ENCODE measurements around the gene FGD6. TPM values are rescaled to one million over a fixed set of nuclear protein-coding genes. Genes with fewer than 3 reads are reported as not detected.

The FGD6 gene
- polyA plus RNA-seq, 1 donor (not counting 4 experiments of a cell fraction or from before 2014, with no cell fraction given): 54.2 TPM

DNA sequence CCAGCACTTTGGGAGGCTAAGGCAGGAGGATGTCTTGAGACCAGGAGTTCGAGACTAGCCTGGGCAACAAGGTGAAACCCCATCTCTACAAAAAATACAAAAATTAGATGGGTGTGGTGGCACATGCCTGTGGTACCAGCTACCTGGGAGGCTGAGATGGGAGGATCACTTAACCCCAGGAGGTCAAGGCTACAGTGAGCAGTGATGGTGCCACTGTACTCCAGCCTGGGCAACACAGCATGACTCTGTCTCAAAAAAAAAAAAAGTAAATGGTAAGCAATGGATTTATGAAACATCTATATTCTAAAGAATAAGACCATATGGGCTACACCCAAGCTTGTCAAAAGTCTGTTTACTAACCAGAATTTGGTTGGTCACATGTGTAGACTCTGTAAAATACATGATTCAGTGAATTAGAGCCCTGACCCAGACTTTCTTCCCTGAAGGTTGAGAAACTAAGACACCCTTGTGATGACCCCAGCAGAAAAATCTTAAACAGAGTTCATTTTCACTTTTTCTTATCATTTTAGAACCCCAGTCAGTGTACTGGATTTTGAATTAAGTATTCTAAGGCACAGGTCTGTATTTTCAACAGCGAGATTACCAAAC is 12.1 kb downstream of the FGD6 start:
- no peaks in the 10 kb centered on the region for H3K27me3 ChIP-seq (ENCODE audit: control insufficient read depth, extremely low read depth, insufficient read depth, low read length)
- peak overlapping the region; percentile 95 for H3K9ac ChIP-seq (ENCODE audit: control insufficient read depth, extremely low read depth, insufficient read depth, low read length)
- H3K4me3 ChIP-seq (ENCODE audit: control insufficient read depth in 2 of 3, extremely low read depth in 1 of 3, insufficient read depth in 2 of 3, low read depth in 1 of 3, low read length in 3 of 3): peak overlapping the region in 1 of 3 experiments; percentile 1
- peaks cover 4 to 14% of the 10 kb centered on the region in 2 experiments for H3K36me3 ChIP-seq (ENCODE audit: control insufficient read depth in 2 of 2, extremely low read depth in 1 of 2, insufficient read depth in 2 of 2, low read length in 2 of 2)
- H3K27ac ChIP-seq (ENCODE audit: control insufficient read depth, insufficient read depth, low read length): peak overlapping the region; percentile 100
- H3K9me3 ChIP-seq (ENCODE audit: control insufficient read depth, low read depth, low read length): no peaks in the 10 kb centered on the region
- no peak overlapping the region for H2AFZ ChIP-seq (ENCODE audit: control insufficient read depth, low read length)
- peak overlapping the region; percentile 83 for H3K4me2 ChIP-seq (ENCODE audit: control insufficient read depth, extremely low read depth, insufficient read depth, low read depth, low read length)
- H3K4me1 ChIP-seq (ENCODE audit: control insufficient read depth, extremely low read depth, insufficient read depth, low read length): peaks cover 67% of the 10 kb centered on the region
- no peaks in the 10 kb centered on the region for H3K9me1 ChIP-seq (ENCODE audit: control insufficient read depth, extremely low read depth, insufficient read depth, low read length)
- DNase-seq (ENCODE audit: low read depth, low spot score) (no peak), FAIRE-seq (no peak)
- H3K79me2 ChIP-seq (ENCODE audit: control insufficient read depth, insufficient read depth, low read length): peaks cover 57% of the 10 kb centered on the region
- TF ChIP-seq EZH2 (IDR thresholded peaks at IDR 0.05; ENCODE audit: low read length): no peak
- TF ChIP-seq, protein P1, sequence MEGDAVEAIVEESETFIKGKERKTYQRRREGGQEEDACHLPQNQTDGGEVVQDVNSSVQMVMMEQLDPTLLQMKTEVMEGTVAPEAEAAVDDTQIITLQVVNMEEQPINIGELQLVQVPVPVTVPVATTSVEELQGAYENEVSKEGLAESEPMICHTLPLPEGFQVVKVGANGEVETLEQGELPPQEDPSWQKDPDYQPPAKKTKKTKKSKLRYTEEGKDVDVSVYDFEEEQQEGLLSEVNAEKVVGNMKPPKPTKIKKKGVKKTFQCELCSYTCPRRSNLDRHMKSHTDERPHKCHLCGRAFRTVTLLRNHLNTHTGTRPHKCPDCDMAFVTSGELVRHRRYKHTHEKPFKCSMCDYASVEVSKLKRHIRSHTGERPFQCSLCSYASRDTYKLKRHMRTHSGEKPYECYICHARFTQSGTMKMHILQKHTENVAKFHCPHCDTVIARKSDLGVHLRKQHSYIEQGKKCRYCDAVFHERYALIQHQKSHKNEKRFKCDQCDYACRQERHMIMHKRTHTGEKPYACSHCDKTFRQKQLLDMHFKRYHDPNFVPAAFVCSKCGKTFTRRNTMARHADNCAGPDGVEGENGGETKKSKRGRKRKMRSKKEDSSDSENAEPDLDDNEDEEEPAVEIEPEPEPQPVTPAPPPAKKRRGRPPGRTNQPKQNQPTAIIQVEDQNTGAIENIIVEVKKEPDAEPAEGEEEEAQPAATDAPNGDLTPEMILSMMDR (optimal IDR thresholded peaks at IDR 0.05 in 1 of 3, IDR thresholded peaks at IDR 0.05 in 1 of 3, conservative IDR thresholded peaks at IDR 0.05 in 1 of 3; ENCODE audit: extremely low read depth in 1 of 3, insufficient read depth in 2 of 3, low read length in 3 of 3): no peak
- no peaks in the 10 kb centered on the region for H4K20me1 ChIP-seq (ENCODE audit: control insufficient read depth, extremely low read depth, insufficient read depth, low read length)
- dilution Hi-C loops (cut with MboI; ENCODE audit: extremely low pct_ligation_motif_present, low sequenced_read_pairs): loop anchor here (5.0 kb wide), 1 partner anchor 43 kb away; no protein-coding TSS in a partner anchor

DNA sequence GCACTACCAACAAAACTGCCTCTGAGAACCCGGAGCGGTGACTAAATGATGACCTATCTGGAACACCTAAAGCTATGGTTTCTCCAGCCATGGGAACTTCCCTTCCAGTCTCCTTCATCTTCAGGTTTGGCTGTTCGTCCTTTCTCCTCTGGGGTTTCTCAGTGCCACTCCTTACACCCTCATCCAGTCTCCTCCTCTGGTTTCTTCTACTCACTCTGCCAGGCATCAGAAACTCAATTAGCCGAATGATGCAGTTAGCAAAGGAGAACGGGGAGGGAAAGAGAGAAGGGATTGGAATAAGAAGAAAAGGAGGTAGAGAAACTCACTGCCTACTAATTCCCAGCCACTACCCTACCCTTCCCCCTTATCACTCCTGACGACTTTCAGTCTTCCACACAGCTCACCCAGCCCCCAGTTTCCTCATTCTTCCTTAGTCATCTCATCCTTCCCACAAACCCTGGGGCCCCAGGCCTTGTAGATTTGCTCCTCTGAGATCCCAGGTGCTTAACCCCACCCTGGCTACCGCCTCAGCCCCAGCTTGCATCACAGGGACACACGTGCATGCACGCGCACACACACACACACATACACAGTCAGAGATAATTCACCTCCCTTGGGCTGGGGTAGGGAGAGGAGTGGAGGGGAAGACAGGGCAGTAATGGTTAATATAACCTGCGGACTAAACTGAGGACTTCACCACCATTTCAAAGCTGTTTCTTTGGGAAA is 13.0 kb downstream of the FGD6 start:
- no peaks in the 10 kb centered on the region for H3K9me1 ChIP-seq (ENCODE audit: control insufficient read depth, extremely low read depth, insufficient read depth, low read length)
- dilution Hi-C loops (cut with MboI; ENCODE audit: extremely low pct_ligation_motif_present, low sequenced_read_pairs): no loop called here
- peaks cover 57% of the 10 kb centered on the region for H3K79me2 ChIP-seq (ENCODE audit: control insufficient read depth, insufficient read depth, low read length)
- FAIRE-seq: peak; percentile 83
- no peak overlapping the region for H2AFZ ChIP-seq (ENCODE audit: control insufficient read depth, low read length)
- DNase-seq (ENCODE audit: low read depth, low spot score): peak; percentile 99
- no peaks in the 10 kb centered on the region for H4K20me1 ChIP-seq (ENCODE audit: control insufficient read depth, extremely low read depth, insufficient read depth, low read length)
- no peaks in the 10 kb centered on the region for H3K27me3 ChIP-seq (ENCODE audit: control insufficient read depth, extremely low read depth, insufficient read depth, low read length)
- H3K36me3 ChIP-seq (ENCODE audit: control insufficient read depth in 2 of 2, extremely low read depth in 1 of 2, insufficient read depth in 2 of 2, low read length in 2 of 2): peaks cover 4 to 12% of the 10 kb centered on the region in 2 experiments
- no peak for TF ChIP-seq EZH2 (IDR thresholded peaks at IDR 0.05; ENCODE audit: low read length)
- TF ChIP-seq, protein P1 (optimal IDR thresholded peaks at IDR 0.05 in 1 of 3, IDR thresholded peaks at IDR 0.05 in 1 of 3, conservative IDR thresholded peaks at IDR 0.05 in 1 of 3; ENCODE audit: extremely low read depth in 1 of 3, insufficient read depth in 2 of 3, low read length in 3 of 3): no peak
- H3K4me1 ChIP-seq (ENCODE audit: control insufficient read depth, extremely low read depth, insufficient read depth, low read length): peaks cover 75% of the 10 kb centered on the region
- peak overlapping the region; percentile 27 to 74 (median 62) for H3K4me3 ChIP-seq (ENCODE audit: control insufficient read depth in 2 of 3, extremely low read depth in 1 of 3, insufficient read depth in 2 of 3, low read depth in 1 of 3, low read length in 3 of 3)
- H3K4me2 ChIP-seq (ENCODE audit: control insufficient read depth, extremely low read depth, insufficient read depth, low read depth, low read length): peak overlapping the region; percentile 90
- peak overlapping the region; percentile 95 for H3K9ac ChIP-seq (ENCODE audit: control insufficient read depth, extremely low read depth, insufficient read depth, low read length)
- no peaks in the 10 kb centered on the region for H3K9me3 ChIP-seq (ENCODE audit: control insufficient read depth, low read depth, low read length)
- H3K27ac ChIP-seq (ENCODE audit: control insufficient read depth, insufficient read depth, low read length): peak overlapping the region; percentile 100

Data from keratinocyte (primary cell).